H9 (cell line): Measurements from ENCODE around the gene SEMA4D. TPM values are rescaled to one million over a fixed set of nuclear protein-coding genes. Genes with fewer than 3 reads are reported as not detected.
A peak's percentile ranks its signal among the peaks of the same experiment; 100 is the strongest.

ENCODE experiments used
- DNase-seq: peaks from one replicate; pipeline ENCODE4 v3.0.0-alpha.2; 2017
- H2AFZ ChIP-seq: one replicate; pipeline ENCODE4 v1.6.1; 2013; ENCODE audit warnings: mild to moderate bottlenecking, low read length, control low read depth, moderate library complexity
- H2AK5ac ChIP-seq: 2 replicates; pipeline ENCODE4 v1.6.1; 2013; ENCODE audit warnings: low read length, control low read depth, mixed read lengths; ENCODE audit not compliant: insufficient read length
- H2BK120ac ChIP-seq: one replicate; pipeline ENCODE4 v1.6.1; 2013; ENCODE audit warnings: low read depth, mild to moderate bottlenecking, low read length, control low read depth, inconsistent platforms; ENCODE audit not compliant: poor library complexity, severe bottlenecking
- H2BK12ac ChIP-seq: 2 replicates; pipeline ENCODE4 v1.6.1; 2013; ENCODE audit warnings: low read length, control low read depth, mixed read lengths, low read depth; ENCODE audit not compliant: insufficient read length
- H2BK15ac ChIP-seq: 2 replicates; pipeline ENCODE4 v1.6.1; 2013; ENCODE audit warnings: low read depth, low read length, control low read depth
- H2BK20ac ChIP-seq: one replicate; pipeline ENCODE4 v1.6.1; 2013; ENCODE audit warnings: low read depth, mild to moderate bottlenecking, low read length, control low read depth, inconsistent platforms; ENCODE audit not compliant: poor library complexity, severe bottlenecking
- H2BK5ac ChIP-seq: 2 replicates; pipeline ENCODE4 v1.6.1; 2013; ENCODE audit warnings: low read length, control low read depth, mixed read lengths; ENCODE audit not compliant: insufficient read length
- H3K14ac ChIP-seq: 2 replicates; pipeline ENCODE4 v1.6.1; 2013; ENCODE audit warnings: low read length, control low read depth; ENCODE audit not compliant: insufficient read depth
- H3K18ac ChIP-seq: 2 replicates; pipeline ENCODE4 v1.6.1; 2013; ENCODE audit warnings: low read depth, mild to moderate bottlenecking, mixed read lengths, low read length, control low read depth; ENCODE audit not compliant: insufficient read length
- H3K23ac ChIP-seq: 2 replicates; pipeline ENCODE4 v1.6.1; 2013; ENCODE audit warnings: low read length, control low read depth, mixed read lengths, low read depth; ENCODE audit not compliant: insufficient read length
- H3K23me2 ChIP-seq: 2 replicates; pipeline ENCODE4 v1.6.1; 2013; ENCODE audit warnings: low read depth, mild to moderate bottlenecking, mixed read lengths, low read length, control low read depth; ENCODE audit not compliant: insufficient read length, poor library complexity, severe bottlenecking
- H3K27ac ChIP-seq: 2 replicates; pipeline ENCODE4 v1.5.1; 2013; ENCODE audit warnings: low read length, control low read depth, mixed read lengths, low read depth; ENCODE audit not compliant: insufficient read length
- H3K27me3 ChIP-seq: 2 replicates; pipeline ENCODE4 v1.6.1; 2013; ENCODE audit warnings: low read length, control low read depth, inconsistent platforms; ENCODE audit not compliant: insufficient read depth
- H3K4ac ChIP-seq: 2 replicates; pipeline ENCODE4 v1.6.1; 2013; ENCODE audit warnings: low read depth, mild to moderate bottlenecking, control low read depth, inconsistent platforms, low read length, moderate library complexity
- H3K4me1 ChIP-seq: 2 replicates; pipeline ENCODE4 v1.6.1; 2013; ENCODE audit warnings: low read length, control low read depth, inconsistent platforms; ENCODE audit not compliant: insufficient read depth
- H3K4me2 ChIP-seq: 2 replicates; pipeline ENCODE4 v1.6.1; 2013; ENCODE audit warnings: low read length, control low read depth, mixed read lengths; ENCODE audit not compliant: insufficient read length, insufficient read depth
- H3K56ac ChIP-seq: 2 replicates; pipeline ENCODE4 v1.6.1; 2013; ENCODE audit warnings: low read depth, mild to moderate bottlenecking, mixed read lengths, low read length, control low read depth; ENCODE audit not compliant: insufficient read length
- H3K79me1 ChIP-seq: 2 replicates; pipeline ENCODE4 v1.6.1; 2013; ENCODE audit warnings: low read depth, mild to moderate bottlenecking, moderate library complexity, low read length, control low read depth, inconsistent platforms; ENCODE audit not compliant: insufficient read depth, poor library complexity, severe bottlenecking
- H3K79me2 ChIP-seq: 2 replicates; pipeline ENCODE4 v1.6.1; 2013; ENCODE audit warnings: low read length, control low read depth, inconsistent platforms; ENCODE audit not compliant: insufficient read depth
- H3K9ac ChIP-seq: 2 replicates; pipeline ENCODE4 v1.6.1; 2013; ENCODE audit warnings: low read length, control low read depth, mixed read lengths; ENCODE audit not compliant: insufficient read length; ENCODE audit errors: extremely low read depth
- H3K9me3 ChIP-seq: one replicate; pipeline ENCODE4 v1.6.1; 2013; ENCODE audit warnings: low read depth, low read length, inconsistent platforms; ENCODE audit not compliant: control insufficient read depth
- H3T11ph ChIP-seq: one replicate; pipeline ENCODE4 v1.6.1; 2013; ENCODE audit warnings: mild to moderate bottlenecking, low read length, control low read depth, inconsistent platforms
- H4K20me1 ChIP-seq: one replicate; pipeline ENCODE4 v1.6.1; 2013; ENCODE audit not compliant: control insufficient read depth, insufficient read length, insufficient read depth
- H4K5ac ChIP-seq: 2 replicates; pipeline ENCODE4 v1.6.1; 2013; ENCODE audit warnings: low read depth, mild to moderate bottlenecking, mixed read lengths, low read length, control low read depth; ENCODE audit not compliant: insufficient read length
- H4K8ac ChIP-seq: replicated peaks from 2 replicates; pipeline ENCODE4 v1.6.1; 2013; ENCODE audit warnings: low read length, control low read depth, mixed read lengths, low read depth; ENCODE audit not compliant: insufficient read length
- H4K91ac ChIP-seq: 2 replicates; pipeline ENCODE4 v1.6.1; 2013; ENCODE audit warnings: low read depth, mild to moderate bottlenecking, moderate library complexity, mixed read lengths, low read length, control low read depth; ENCODE audit not compliant: insufficient read length
- H3K27ac Mint-ChIP-seq, 3 experiments: 2 replicates in 2 of 3; 3 replicates in 1 of 3; pipeline ENCODE4 v1.8.0; 2020 to 2021; ENCODE audit warnings: mixed read lengths in 3 of 3, mild to moderate bottlenecking in 1 of 3, moderate library complexity in 1 of 3
- H3K27me3 Mint-ChIP-seq: 2 replicates; pipeline ENCODE4 v1.8.0; 2021; ENCODE audit warnings: low read depth, mild to moderate bottlenecking, moderate library complexity, mixed read lengths
- H3K36me3 Mint-ChIP-seq, 3 experiments: 2 replicates in 2 of 3; 3 replicates in 1 of 3; pipeline ENCODE4 v1.8.0; 2020 to 2021; ENCODE audit warnings: low read depth in 3 of 3, mixed read lengths in 3 of 3; ENCODE audit not compliant: insufficient read depth in 1 of 3
- H3K4me1 Mint-ChIP-seq, 2 experiments: 2 replicates each; pipeline ENCODE4 v1.8.0; 2020; ENCODE audit warnings: mixed read lengths in 2 of 2
- H3K4me3 Mint-ChIP-seq, 2 experiments: 2 replicates in 1 of 2; 3 replicates in 1 of 2; pipeline ENCODE4 v1.8.0; 2020 to 2021; ENCODE audit warnings: mild to moderate bottlenecking in 2 of 2, mixed read lengths in 2 of 2, moderate library complexity in 1 of 2
- H3K9me3 Mint-ChIP-seq, 2 experiments: 2 replicates in 1 of 2; 3 replicates in 1 of 2; pipeline ENCODE4 v1.8.0; 2020; ENCODE audit warnings: mild to moderate bottlenecking in 2 of 2, mixed read lengths in 2 of 2, moderate library complexity in 1 of 2
- CTCF ChIP-seq: fragments of 200-600 bp; sonication (generic); conservative IDR thresholded peaks from 3 replicates; pipeline ENCODE4 v1.8.0; 2021; ENCODE audit warnings: antibody characterized with exemption, mild to moderate bottlenecking
- WGBS: extraction: QIAGEN DNeasy Blood & Tissue Kit; methylation state at CpG from one replicate; pipeline ENCODE4 v1.1.7; 2013; ENCODE audit warnings: missing lambda C conversion rate, low lambda C conversion rate, mixed read lengths; ENCODE audit not compliant: insufficient read length; ENCODE audit errors: extremely low coverage; 5-methylcytosine and 5-hydroxymethylcytosine counted together
- total RNA-seq: library from RNA; stranded (reverse); gene quantifications from 2 replicates; pipeline ENCODE4 v1.2.1, GENCODE V29; 2021

SEMA4D gene
- total RNA-seq, 1 experiment from 2014 or later = 47.2 TPM

GRCh38 chr9:89413963-89414638 lies 83.8 kb downstream of the SEMA4D start:
- Histone ChIP-seq H4K20me1 (no peaks in the 10 kb centered on the region), H3K23ac (no peak overlapping the region), H3K27ac (no peak overlapping the region), H3T11ph (no peak overlapping the region), H3K4me1 (peaks cover 11% of the 10 kb centered on the region; the same call in 1 of the 2 replicates), H3K4me2 (no peak overlapping the region), H4K8ac (no peak overlapping the region), H3K18ac (no peak overlapping the region), H4K5ac (no peak overlapping the region), H2BK120ac (no peak overlapping the region), H2AK5ac (no peak overlapping the region), H3K23me2 (no peaks in the 10 kb centered on the region), H3K9ac (no peak overlapping the region), H4K91ac (no peak overlapping the region), H3K4ac (no peak overlapping the region), H2BK5ac (no peak overlapping the region), H2BK20ac (no peak overlapping the region), H3K27me3 (no peaks in the 10 kb centered on the region), H2BK12ac (no peak overlapping the region), H3K9me3 (no peaks in the 10 kb centered on the region), H3K14ac (no peak overlapping the region), H3K79me2 (peaks cover 3% of the 10 kb centered on the region; the same call in 1 of the 2 replicates), H2BK15ac (no peak overlapping the region), H3K79me1 (no peaks in the 10 kb centered on the region), H2AFZ (no peak overlapping the region), H3K56ac (no peak overlapping the region)
- no CpG with 5 or more reads among the region's 4 CpGs for WGBS
- peak overlapping the region in 2 of 3 experiments; percentile 60 to 64; a peak in 1 of 7 replicates for H3K27ac Mint-ChIP-seq
- no peaks in the 10 kb centered on the region for H3K27me3 Mint-ChIP-seq
- TF ChIP-seq CTCF = no peak
- no peaks in the 10 kb centered on the region; a peak in 2 of 5 replicates for H3K9me3 Mint-ChIP-seq
- H3K36me3 Mint-ChIP-seq = peaks cover 0 to 15% (median 9%) of the 10 kb centered on the region in 3 experiments; a peak in 4 of 7 replicates
- DNase-seq = no peak
- H3K4me1 Mint-ChIP-seq = peaks cover 50 to 62% of the 10 kb centered on the region in 2 experiments
- H3K4me3 Mint-ChIP-seq = no peak overlapping the region
